ENCODE results near the gene LMNTD2.
"Not testable (repeated sequence)": the region's sequence is repeated elsewhere in the genome, so short reads cannot be mapped to it uniquely, and the experiment has no call there.

LMNTD2 gene

GRCh38 chr11:587546-587945 is 27.0 kb upstream of the LMNTD2 start:
- no peak for DNase-seq

GRCh38 chr11:586376-587316 is 26.1 kb upstream of the LMNTD2 start:
- no peak for DNase-seq

GRCh38 chr11:584287-584686 is 23.7 kb upstream of the LMNTD2 start:
- no peak for DNase-seq

GRCh38 chr11:581752-582151 is 21.2 kb upstream of the LMNTD2 start:
- no peak for DNase-seq

- no peak for DNase-seq
Observed at GRCh38 chr11:581342-581741, 20.8 kb upstream of the LMNTD2 start.

GRCh38 chr11:579830-580601 is 19.5 kb upstream of the LMNTD2 start:
- DNase-seq = no peak

- no peak for DNase-seq
Observed at GRCh38 chr11:578276-579035, 17.9 kb upstream of the LMNTD2 start.

- no peak for DNase-seq
Observed at GRCh38 chr11:577611-577894, 17.0 kb upstream of the LMNTD2 start.

GRCh38 chr11:576811-577610 is 16.5 kb upstream of the LMNTD2 start:
- no peak for DNase-seq

GRCh38 chr11:575996-576768 is 15.6 kb upstream of the LMNTD2 start, which contains the start of gene PHRF1:
Gene PHRF1, plus strand, starts transcription at chr11:576470. Its CDS starts 5,043 bp downstream, at chr11:581513.
- peak; percentile 93 for DNase-seq

- DNase-seq = peak; percentile 89
Observed at GRCh38 chr11:575313-575995, 14.9 kb upstream of the LMNTD2 start.

- DNase-seq = no peak
Observed at GRCh38 chr11:574632-575312, 14.2 kb upstream of the LMNTD2 start.

GRCh38 chr11:574031-574570 is 13.6 kb upstream of the LMNTD2 start:
- not testable (repeated sequence) for DNase-seq

GRCh38 chr11:573146-573759 is 12.7 kb upstream of the LMNTD2 start:
- no peak for DNase-seq

- no peak for DNase-seq
Observed at GRCh38 chr11:571802-572185, 11.3 kb upstream of the LMNTD2 start.

- no peak for DNase-seq
Observed at GRCh38 chr11:569158-569885, 8.8 kb upstream of the LMNTD2 start.

GRCh38 chr11:568306-569157 is 8.0 kb upstream of the LMNTD2 start:
- peak; percentile 94 for DNase-seq
